NCI-H2029 (cell line): ENCODE data around the gene LCOR.
"Not testable (repeated sequence)": the region's sequence is repeated elsewhere in the genome, so short reads cannot be mapped to it uniquely, and the experiment has no call there.

ENCODE experiments used
- DNase-seq: peaks from one replicate; lab custom pipeline; 2025; lab: John Stamatoyannopoulos, UW

Gene LCOR

DNA sequence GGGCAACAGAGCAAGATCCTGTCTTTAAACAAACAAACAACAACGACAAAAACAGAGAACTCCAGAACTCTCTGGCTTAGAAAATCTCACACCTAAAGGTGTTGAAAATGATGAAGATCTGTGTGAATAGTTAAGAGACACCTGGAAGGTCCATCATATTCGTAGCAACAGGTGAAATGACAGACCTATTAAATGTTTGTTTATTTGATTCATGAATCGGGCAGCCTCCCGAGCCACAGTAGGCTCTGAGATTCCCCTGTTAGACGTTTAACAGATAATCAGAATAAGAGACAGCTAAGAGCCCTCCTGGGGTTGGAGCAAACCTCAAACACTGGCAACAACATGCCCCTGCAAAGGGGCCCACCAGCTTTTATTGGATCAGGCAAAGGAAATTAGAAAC lies 103.7 kb downstream of the LCOR start:
- no peak for DNase-seq

- DNase-seq: not testable (repeated sequence)
These were observed 111.1 kb downstream of the LCOR start for GRCh38 chr10:96943161-96943560.

- no peak for DNase-seq
These were observed 114.9 kb downstream of the LCOR start for GRCh38 chr10:96947036-96947435.

DNA sequence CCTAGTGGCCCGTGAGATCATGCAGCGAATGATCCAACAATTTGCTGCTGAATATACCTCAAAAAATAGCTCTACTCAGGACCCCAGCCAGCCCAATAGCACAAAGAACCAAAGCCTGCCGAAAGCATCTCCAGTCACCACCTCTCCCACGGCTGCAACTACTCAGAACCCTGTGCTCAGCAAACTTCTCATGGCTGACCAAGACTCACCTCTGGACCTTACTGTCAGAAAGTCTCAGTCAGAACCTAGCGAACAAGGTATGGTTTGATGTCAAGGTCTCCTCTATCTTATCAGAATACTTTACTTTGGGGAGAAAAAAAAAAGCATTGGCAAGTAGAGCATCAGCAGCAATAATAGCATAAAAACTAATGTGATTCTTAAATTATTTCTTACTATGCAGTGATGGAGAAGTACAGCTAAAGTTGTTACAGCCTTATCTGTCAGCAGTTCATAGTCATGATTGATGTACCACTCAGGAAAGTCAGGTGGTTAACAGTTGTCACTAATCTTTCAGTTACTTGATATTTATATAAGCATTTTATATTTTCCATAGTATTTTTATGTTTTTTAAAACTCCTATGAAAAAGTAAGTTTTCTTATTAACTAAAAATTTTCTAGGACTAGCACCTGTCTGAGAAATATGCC lies 117.1 kb downstream of the LCOR start:
- no peak for DNase-seq

DNA sequence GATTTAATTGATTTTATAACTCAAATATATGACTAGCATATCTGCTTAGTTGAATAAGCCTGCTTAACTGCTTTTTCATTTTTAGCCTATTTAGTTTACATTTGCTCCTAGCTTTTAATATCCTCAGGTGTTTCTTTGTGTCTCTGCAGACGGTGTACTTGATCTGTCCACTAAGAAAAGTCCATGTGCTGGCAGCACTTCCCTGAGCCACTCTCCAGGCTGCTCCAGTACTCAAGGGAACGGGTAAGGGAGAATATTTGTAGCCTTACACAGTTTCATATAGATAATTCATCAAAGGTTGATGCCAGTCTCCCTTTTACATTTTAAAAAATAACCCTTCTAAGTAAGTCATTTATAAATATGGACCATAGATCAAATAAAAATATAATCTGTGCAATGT lies 119.9 kb downstream of the LCOR start:
- no peak for DNase-seq

GRCh38 chr10:96955794-96956193 lies 123.7 kb downstream of the LCOR start:
- DNase-seq: no peak

DNA sequence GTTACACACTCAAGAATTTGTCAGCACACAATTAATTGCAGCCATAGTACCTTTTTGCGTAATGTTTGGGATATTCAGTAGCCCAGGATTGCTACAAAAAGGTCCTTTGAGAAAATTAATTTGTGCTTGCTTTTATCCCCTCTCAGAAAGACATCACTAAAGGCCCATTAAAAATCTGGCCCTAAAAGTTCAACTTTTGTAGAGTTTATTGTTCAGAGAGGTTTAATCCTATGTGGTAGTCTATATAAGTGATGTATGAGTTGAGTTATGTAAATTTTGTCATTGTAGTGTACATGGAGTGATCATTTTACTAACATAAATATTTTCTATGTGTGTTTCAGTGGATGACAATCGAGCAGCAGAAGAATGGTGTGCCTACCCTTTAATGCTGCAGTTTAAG lies 126.0 kb downstream of the LCOR start:
- DNase-seq: no peak

GRCh38 chr10:96959733-96960132 lies 127.6 kb downstream of the LCOR start:
- no peak for DNase-seq

DNA sequence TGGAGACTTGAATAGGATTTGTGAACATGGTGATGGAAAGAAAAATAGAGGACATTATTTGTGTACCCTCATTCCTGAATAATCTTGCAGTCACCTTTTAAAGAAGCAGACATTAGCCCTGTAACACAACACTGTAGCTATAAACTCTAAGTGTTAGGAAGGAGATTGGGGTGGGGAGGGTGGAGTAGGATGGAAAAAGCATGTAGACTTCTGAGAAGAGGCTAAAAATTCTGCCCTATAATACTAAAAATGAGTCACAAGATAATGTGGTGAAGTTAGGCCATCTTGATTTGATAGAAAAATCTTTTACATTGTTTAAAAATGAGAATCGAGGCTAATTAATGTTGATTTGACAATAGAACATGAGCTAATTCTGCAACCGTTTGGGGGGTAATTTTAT lies 128.8 kb downstream of the LCOR start:
- DNase-seq: no peak

DNA sequence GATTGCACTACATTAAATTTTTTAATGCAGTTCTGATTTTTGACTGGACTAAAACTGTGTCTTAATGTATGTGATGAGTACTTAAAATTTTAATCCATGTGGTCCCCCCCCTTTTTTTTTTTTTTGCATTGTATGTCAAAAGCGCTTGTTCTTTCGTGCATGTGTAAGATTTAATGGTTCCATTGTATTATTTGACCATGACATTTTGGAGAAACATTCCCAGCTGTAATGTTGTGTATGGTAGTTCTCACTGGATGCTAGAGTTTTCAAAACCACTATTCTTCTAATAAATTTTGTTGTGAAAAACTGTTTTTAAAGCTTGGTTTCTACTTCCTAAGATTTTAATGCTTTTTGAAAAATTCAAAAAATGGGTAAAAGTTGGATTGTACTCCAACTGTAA lies 132.0 kb downstream of the LCOR start:
- DNase-seq: no peak

DNA sequence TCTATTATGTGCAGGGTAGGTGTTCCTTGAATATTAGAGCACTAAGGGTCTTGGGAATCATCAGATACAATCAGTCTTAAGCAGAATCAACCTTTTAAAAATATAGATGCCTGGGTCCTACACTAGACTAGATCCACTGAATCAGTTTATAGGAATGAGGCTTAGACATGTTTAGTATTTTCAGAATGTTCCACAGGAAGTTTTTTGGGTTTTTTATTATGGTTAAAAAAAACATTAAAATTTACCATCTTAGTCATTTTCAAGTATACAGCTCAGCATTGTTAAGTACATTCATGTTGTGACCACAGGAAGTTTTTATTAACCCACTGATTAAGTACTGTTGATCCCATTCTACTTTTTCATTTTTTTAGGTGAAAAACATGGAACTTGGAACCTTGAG lies 135.7 kb downstream of the LCOR start:
- no peak for DNase-seq

DNA sequence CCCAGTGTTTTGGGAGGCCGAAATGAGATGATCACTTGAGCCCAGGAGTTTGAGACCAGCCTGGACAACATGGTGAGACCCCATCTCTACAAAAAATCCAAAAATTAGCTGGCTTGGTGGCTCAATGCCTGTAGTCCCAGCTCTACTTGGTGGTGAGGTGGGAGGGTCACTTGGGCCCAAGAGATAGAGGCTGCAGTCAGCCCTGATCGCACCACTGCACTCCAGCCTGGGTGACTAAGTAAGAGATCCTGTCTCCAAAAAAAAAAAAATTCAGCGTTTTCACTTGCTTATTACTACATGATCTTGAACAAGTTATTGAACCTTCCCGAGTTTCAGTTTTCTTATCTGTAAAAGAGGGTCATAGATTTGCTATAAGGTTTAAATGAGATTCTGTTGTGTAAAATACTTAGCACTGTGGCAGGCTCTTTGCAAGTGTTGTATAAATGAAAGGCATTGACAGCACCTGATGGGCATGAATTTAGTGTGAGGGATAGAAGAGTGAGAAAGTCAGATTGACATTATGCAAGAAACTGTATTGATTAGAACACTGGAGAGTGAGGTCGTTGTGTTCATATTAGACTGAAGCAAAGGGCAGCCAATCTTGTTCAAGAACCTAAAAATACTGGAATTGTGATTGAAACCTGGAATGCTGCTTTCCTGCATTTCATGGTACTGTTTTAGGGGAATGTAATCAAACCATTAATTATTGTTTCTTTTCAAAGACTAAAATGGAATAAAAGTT lies 136.8 kb downstream of the LCOR start:
- no peak for DNase-seq

DNA sequence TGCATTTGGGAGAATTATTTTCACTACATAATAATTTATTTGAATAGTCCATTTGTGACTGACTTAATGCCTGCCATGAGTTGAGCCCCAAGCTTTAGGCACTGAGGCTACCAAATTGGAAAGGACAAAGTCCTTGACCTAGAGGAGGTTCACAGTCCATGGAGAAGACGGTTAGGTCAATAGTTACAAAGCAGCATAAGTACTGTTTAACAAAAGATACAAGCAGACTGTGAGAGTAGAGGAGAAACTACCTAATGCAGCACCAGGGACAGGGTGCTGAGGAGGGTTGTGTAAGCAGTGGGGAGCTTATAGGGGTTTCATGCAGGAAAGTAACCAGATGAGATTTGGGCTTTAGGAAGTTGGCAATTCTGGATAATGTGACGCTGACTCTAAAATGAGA lies 139.2 kb downstream of the LCOR start:
- DNase-seq: no peak

DNA sequence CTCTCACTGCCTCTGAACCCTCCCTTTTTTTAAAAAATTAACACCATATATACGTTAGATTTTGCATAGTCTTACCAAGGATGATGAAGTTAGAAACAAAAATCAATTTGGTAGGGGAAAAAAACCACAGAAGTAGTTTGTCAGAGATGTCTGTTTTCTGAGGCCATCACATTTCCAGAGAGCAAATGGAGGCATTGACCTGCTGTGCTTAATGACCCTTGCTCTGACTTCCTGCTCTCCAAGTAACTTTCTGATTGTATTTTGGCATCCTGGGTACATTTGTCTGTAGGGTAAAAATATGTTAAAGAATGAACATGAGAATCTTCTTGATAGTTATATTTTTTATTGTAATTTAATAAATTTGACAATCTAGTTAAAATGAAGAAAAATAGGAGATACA lies 140.2 kb downstream of the LCOR start:
- no peak for DNase-seq

- no peak for DNase-seq
These were observed 142.0 kb downstream of the LCOR start for GRCh38 chr10:96973809-96974747.

GRCh38 chr10:96975136-96975535 lies 143.0 kb downstream of the LCOR start:
- DNase-seq: no peak

DNA sequence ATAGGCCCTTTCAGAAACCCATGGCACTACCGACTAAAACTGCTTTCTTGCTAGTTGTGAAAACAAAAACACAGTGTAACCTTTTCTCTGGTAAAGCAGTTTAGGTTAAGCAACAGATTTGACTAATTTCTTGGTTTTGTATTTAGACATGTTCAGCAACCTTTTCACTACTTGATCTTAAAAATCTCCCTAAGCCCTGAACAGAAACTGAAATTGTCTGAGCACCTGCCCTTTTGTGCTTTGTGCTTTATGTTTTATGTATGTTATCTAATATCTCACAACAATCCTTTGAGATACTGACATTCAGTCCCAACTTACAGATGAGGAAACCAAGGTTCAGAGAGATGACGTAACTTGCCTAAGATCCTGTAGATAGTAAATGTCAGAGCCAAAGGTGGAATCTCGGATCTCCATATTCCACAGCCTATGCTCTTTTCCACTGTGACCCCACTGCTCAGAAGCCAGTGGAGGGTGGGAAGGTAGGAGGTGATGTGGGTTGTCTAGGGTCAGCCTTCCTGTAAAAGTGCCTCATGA lies 146.6 kb downstream of the LCOR start:
- no peak for DNase-seq

DNA sequence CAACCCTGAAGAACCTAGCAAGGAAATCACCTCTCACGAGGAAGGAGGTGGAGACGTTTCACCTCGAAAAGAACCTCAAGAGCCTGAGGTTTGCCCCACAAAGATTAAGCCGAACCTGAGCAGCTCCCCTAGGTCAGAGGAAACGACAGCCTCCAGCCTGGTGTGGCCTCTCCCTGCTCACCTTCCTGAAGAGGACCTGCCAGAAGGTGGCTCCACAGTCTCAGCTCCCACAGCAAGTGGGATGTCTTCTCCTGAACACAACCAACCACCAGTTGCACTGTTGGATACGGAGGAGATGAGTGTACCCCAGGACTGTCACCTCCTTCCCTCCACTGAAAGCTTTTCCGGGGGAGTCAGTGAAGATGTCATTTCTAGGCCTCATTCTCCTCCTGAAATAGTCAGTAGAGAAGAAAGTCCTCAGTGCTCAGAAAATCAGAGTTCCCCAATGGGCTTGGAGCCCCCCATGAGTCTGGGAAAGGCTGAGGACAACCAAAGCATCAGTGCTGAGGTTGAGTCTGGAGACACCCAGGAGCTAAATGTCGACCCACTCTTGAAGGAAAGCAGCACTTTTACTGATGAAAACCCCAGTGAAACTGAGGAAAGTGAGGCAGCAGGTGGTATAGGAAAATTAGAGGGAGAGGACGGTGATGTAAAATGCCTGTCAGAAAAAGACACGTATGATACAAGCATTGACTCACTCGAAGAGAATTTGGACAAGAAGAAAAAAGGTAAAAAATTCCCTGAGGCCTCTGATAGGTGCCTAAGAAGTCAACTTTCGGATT lies 150.2 kb downstream of the LCOR start:
- no peak for DNase-seq

- DNase-seq: no peak
These were observed 152.5 kb downstream of the LCOR start for GRCh38 chr10:96984541-96985131.

DNA sequence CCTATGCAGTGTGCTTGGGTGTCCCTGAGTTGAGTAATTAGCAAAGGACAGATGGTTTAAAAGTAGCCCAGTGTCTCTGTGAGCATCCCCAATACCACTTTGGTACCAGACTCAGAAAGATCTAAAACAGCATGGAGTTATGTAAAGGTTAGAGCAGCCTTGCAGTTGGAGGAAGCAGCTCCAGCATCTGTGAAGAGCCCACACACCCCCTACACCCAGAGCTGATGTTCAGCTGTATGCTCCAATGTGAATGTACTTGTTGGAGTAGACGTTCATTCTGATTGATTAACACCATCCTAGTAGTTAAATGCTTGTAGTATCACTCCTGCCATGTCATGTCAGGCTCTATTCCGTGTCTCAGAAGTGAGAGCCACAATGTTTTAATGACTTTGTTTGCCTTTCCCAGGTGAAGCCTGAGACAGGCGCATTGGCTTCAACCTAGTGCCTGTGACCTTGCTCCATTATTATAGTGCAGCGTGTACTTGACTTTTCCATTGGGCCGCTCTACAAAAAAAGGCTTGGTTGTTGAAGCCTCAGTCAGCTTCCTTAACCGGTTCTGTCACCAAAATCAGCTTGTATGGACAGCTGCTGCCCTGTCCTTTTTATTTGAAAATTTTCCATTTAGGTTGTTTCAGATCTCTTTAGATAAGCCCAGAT lies 154.2 kb downstream of the LCOR start:
- no peak for DNase-seq
